HG03575 (cell line): ENCODE measurements around the gene DAB2IP.
"Not testable (repeated sequence)": the region's sequence is repeated elsewhere in the genome, so short reads cannot be mapped to it uniquely, and the experiment has no call there.

Experiments
- ATAC-seq: cut with Tn5 transposase; IDR thresholded peaks from one replicate; pipeline ENCODE4 v1.9.1; 2021; ENCODE audit not compliant: unreplicated experiment, insufficient number of reproducible peaks, low FRiP score; ENCODE audit errors: extremely low read depth

Gene DAB2IP

GRCh38 chr9:121651295-121652020, at the start of gene DAB2IP:
TSS of gene DAB2IP (plus strand) at chr9:121651634. CDS start at chr9:121651776, 142 bp downstream.
- no peak for ATAC-seq

DNA sequence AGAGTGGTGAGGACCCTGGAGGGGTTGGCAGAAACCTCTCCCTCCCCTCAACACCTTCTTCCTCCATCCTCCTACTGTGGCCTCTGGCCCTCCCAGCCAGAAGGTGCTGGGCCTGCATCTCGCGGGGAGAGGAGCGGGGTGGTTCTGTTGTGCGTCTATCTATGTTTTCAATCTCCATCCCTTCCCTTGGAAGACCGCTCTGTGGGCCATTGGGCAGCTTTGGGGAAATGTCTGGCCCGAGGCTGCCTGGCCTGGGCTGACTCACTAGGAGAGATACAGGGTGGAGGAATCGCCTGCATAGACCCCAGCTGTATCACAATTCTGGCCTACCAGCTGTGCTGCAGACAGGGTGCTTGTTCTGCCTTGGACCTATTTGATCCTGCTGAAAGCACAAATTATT, 48.4 kb upstream of the DAB2IP start:
- no peak for ATAC-seq

- ATAC-seq, result no peak
These were observed 47.2 kb upstream of the DAB2IP start for GRCh38 chr9:121604242-121604641.

DNA sequence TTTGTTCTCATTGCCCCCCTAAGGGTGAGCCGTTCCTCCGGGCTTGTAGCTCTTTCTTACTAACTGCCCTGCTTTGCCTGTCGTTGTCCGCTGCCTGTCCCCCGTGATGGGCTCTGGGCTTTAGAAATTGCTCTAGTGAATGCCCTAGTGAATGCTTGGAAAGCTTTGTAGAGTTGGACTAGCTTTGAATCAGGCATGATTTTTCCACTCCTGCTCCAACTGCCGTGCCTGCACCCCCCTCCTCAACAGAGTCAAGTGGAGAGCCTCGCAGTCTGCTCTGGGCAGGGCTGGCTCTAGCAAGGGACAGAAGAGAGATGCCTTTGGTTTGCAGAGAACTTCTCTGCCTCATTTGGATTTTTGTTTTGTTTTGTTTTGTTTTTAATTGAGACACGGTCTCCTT, 46.8 kb upstream of the DAB2IP start:
- ATAC-seq, result no peak

DNA sequence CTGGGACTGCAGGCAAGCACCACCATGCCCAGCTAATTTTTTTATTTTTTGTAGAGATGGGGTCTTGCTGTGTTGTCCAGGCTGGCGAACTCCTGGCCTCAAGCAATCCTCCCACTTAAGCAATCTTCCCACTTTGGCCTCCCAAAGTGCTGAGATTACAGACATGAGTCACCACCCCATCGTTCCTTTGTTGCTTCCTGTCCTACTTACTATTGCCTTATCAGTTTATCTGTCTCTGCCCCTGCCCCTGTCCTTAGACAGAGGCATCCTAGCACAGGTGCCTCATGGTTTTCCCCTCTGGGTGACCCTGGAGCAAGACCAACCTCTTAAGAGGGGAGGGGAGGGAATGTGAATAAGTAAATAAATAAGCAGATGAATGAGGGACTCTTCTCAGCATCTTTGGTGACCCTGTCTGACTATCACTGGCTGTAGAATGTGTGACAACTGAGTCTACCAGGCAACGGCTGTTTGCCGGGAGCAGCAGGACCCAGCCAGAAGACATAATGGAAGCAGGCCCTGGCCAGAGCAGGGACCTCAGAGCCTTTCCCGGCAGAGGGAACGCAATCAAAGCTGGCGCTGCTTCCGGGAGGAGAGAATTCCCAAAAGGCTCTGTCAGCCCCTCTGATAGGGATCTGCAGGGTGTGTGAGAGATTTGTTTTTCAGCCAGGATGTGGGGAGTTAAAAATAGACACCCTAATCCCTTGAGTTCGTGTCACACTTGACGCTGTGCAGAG, 43.8 kb upstream of the DAB2IP start:
- ATAC-seq, result no peak

- no peak for ATAC-seq
These were observed 43.1 kb upstream of the DAB2IP start for GRCh38 chr9:121608168-121608853.

GRCh38 chr9:121609822-121610637, 41.4 kb upstream of the DAB2IP start:
- no peak for ATAC-seq

- ATAC-seq, result no peak
These were observed 40.8 kb upstream of the DAB2IP start for GRCh38 chr9:121610638-121610953.

- no peak for ATAC-seq
These were observed 38.9 kb upstream of the DAB2IP start for GRCh38 chr9:121612511-121612998.

GRCh38 chr9:121613009-121613752, 38.3 kb upstream of the DAB2IP start:
- ATAC-seq, result no peak

GRCh38 chr9:121616123-121616755, 35.2 kb upstream of the DAB2IP start:
- ATAC-seq, result no peak

DNA sequence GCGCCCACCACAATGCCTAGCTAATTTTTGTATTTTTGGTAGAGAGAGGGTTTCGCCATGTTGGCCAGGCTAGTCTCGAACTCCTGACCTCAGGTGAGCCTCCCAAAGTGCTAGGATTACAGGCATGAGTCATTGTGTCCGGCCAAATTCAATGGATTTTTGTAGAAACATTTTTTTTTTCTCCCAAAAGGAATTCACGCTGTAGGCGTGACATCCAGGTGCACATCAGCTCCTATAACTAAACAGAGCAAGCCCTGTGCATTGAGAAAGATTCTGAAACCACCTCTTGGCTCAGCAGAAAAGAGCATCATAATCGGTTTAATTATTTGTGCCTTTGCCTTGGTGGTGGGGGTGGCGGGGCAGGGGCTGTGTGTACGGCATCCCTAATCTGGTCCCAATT, 32.9 kb upstream of the DAB2IP start:
- ATAC-seq, result no peak

GRCh38 chr9:121618910-121619309, 32.5 kb upstream of the DAB2IP start:
- not testable (repeated sequence) for ATAC-seq

DNA sequence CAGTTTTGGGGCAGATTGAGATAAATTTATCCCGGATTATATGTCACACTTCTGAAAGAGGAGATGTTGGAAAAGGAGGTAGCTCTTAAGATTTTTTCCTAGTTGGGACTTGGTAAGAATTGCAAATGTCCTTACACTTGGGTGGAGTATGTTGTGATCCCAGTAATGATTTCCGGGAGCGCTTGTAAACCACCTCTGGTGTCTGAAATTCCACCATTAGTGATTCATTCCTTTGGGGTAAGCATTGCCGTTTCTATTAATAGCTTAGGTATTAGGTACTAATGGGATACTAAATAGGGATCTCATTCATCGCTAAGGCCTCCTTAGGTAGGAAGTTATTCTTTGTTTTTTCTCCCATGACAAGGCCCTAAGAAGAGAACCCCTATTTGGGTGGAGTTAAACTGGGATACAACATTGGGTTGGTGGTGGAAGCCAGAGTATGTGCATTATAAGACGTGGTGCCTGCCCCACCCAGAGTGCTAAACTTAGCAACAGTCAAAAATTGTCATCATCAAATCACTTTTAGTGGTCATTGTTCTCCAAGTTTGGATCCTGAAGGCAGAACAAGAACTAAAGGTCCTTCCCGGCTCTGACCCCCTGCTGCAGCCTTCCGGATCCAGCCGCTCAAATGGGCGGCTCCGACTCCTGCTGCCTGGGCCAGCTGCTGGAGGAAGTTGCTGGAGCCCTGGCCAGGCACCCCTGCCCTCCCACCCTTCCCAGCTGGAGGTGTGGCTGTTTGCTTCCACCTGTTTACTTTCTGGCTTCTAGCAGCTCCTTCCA, 31.7 kb upstream of the DAB2IP start:
- no peak for ATAC-seq

- no peak for ATAC-seq
These were observed 31.1 kb upstream of the DAB2IP start for GRCh38 chr9:121620325-121620673.

DNA sequence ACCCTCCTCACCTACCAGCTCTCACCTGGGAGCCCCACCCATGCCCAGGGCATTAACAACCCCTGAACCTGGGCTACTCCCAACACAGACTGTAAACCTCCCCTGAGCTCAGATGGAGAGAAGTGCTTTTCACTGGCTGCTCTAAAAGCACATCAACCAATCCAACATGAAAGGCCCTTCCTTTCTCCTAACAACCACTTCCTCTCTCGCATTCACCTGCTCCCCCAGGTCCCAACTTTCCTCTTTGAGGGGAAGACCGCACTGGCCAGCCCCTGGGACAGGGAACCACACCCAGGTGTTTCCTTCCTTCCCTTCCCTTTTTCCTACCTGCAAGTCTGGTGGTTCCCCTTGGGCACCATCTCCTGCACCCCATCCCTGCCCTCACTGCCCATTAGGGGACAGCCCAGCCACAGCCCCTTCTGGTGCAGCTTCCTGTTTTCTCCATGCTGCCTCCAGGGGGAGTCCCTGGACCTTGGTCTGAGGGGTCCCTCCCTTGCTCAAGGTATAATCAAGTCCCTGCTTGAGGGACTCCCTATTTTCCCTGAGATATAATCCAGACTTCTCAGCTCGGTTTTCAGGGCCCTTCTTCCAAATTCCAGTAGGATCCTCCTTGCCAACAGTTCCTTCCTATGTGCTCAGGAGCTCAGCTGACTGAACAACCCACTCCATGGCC, 30.5 kb upstream of the DAB2IP start:
- no peak for ATAC-seq
